IPS-20b (cell line): ENCODE measurements around the gene HCN4.

Experiments used
- H3K27ac ChIP-seq: one replicate; pipeline ENCODE4 v1.5.1; 2013; ENCODE audit warnings: low read length
- H3K27me3 ChIP-seq: 2 replicates; pipeline ENCODE4 v1.6.1; 2013; ENCODE audit warnings: mild to moderate bottlenecking, low read length, inconsistent platforms; ENCODE audit not compliant: insufficient read depth
- H3K36me3 ChIP-seq: 2 replicates; pipeline ENCODE4 v1.6.1; 2013; ENCODE audit warnings: low read depth, mild to moderate bottlenecking, inconsistent platforms, low read length, moderate library complexity; ENCODE audit not compliant: insufficient read depth
- H3K4me1 ChIP-seq: 2 replicates; pipeline ENCODE4 v1.6.1; 2013; ENCODE audit warnings: mild to moderate bottlenecking, control low read depth, inconsistent platforms, low read length, moderate library complexity; ENCODE audit not compliant: insufficient read depth
- H3K4me3 ChIP-seq: 2 replicates; pipeline ENCODE4 v1.5.1; 2013; ENCODE audit warnings: mild to moderate bottlenecking, low read length, inconsistent platforms
- H3K9ac ChIP-seq: 2 replicates; pipeline ENCODE4 v1.6.1; 2013; ENCODE audit warnings: low read depth, mild to moderate bottlenecking, inconsistent platforms, low read length, moderate library complexity
- H3K9me3 ChIP-seq: 2 replicates; pipeline ENCODE4 v1.6.1; 2013; ENCODE audit warnings: mild to moderate bottlenecking, low read depth, low read length, inconsistent platforms; ENCODE audit not compliant: insufficient read depth

HCN4 gene

DNA sequence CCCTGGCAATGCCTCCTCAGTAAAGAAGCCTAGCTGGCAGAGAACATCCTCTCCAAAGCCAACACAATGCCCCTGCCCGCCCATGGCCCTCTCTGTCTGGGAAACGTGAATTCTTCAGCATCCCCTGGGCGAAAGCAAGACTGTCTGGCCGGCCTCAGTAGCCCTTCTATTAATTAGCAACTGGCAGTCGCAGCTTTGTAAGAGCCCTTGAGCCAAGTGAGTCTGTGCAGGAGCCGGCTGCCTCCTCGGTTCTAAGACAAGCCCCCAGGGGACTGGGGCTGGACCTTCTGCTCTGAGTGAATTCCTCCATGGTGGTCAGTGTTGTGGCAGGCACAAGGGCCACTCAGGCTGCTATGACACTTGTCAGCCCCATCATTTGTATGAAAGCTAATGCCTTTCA, 7.4 kb downstream of the HCN4 start:
- H3K36me3 ChIP-seq: no peaks in the 10 kb centered on the region
- H3K9ac ChIP-seq: no peak overlapping the region
- H3K27me3 ChIP-seq: peaks cover 7% of the 10 kb centered on the region
- H3K9me3 ChIP-seq: no peaks in the 10 kb centered on the region
- no peak overlapping the region for H3K4me3 ChIP-seq
- no peak overlapping the region for H3K27ac ChIP-seq
- H3K4me1 ChIP-seq: peaks cover 30% of the 10 kb centered on the region

DNA sequence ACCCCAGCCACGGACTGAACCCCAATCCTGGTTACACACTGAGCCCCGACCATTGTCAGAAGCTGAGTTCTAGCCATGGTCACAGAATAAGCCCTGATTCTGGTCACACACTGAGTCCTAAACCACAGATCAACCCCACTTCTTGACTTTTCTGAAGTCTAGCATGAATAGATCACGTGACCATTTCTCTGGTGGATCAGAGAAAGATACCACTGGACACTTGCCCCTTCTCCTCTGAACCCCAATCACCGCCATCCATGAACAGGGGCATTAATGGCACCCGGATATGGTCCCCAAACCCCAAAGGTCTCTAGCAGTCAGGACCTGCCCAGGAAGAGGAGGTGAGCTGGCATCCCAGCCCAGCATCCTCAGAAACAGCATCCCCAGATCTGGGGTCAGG, 9.1 kb downstream of the HCN4 start:
- no peak overlapping the region for H3K9ac ChIP-seq
- no peaks in the 10 kb centered on the region for H3K27me3 ChIP-seq
- no peaks in the 10 kb centered on the region for H3K9me3 ChIP-seq

DNA sequence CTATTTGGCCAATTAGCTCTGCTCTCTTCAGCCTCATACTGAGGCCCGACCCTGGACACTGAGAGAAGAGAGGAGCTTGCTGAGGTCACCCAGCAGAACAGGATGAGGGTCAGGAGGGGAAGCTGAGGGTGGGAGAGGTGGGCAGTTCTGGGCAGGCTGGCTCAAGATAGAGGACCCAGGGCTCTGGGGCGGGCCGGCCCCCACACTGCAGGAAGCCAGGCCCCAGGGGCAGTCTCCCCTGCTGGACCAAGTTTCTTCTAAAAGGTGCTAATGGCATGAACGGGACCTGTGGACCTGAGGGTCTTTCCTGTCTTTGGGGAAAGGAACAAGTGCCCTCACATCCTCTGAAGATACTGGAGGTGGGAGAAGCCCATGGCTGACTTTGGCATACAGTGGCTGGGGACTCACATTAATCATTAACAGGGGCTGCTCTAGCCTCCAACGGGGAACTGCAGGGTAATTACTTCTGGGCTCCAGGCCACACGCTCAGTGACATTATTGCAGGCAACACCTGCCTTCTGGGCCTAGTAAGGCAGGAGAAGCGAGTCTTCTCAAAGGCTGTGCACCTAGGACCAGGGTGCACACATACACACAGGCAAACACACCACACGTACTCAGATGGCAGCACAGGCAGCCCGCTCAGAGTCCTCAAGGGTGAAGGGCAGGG, 10.6 kb downstream of the HCN4 start:
- no peak overlapping the region for H3K27ac ChIP-seq
- H3K27me3 ChIP-seq: no peaks in the 10 kb centered on the region
- peaks cover 19% of the 10 kb centered on the region; the same call in 1 of the 2 replicates for H3K4me1 ChIP-seq
- no peak overlapping the region for H3K9ac ChIP-seq
- H3K36me3 ChIP-seq: no peaks in the 10 kb centered on the region
- H3K4me3 ChIP-seq: no peak overlapping the region
- no peaks in the 10 kb centered on the region for H3K9me3 ChIP-seq

More for the DNA sequence above, 9.1 kb downstream of the HCN4 start:
- Histone ChIP-seq H3K4me3 (no peak overlapping the region), H3K4me1 (peaks cover 18% of the 10 kb centered on the region; the same call in 1 of the 2 replicates), H3K27ac (no peak overlapping the region), H3K36me3 (no peaks in the 10 kb centered on the region)

DNA sequence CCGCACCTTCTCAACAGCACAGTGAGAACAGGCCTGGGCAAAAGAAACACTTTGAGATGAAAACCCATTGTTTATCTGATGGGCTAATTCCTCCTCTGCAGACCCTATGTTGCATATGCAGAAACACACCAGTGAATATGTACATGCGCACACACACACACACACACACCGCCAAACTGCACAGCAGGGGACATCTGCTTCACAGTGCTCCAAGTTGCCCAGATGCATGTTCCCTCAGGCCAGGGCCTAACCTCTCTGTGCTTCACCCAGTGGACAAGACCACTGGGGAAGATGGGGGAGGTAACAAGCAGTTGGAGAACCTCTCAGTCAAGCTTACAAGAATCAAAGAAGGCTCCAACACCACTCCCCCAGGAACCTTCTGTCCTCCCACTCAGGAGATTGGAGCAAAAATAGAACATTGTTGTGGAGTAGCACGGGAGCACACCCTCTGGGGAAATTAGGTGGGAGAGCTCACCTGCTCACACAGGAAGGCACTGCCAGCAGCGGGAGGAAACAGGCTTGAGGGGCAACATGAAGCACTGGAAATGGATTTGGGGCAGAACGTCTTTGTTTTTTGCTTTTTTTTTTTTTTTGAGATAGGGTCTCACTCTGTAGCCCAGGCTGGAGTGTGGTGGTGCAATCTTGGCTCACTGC, 13.0 kb downstream of the HCN4 start:
- no peak overlapping the region for H3K4me3 ChIP-seq
- no peaks in the 10 kb centered on the region for H3K27me3 ChIP-seq
- no peak overlapping the region for H3K9ac ChIP-seq
- no peak overlapping the region for H3K27ac ChIP-seq
- H3K4me1 ChIP-seq: peaks cover 8% of the 10 kb centered on the region; the same call in 1 of the 2 replicates
- no peaks in the 10 kb centered on the region for H3K36me3 ChIP-seq
- H3K9me3 ChIP-seq: no peaks in the 10 kb centered on the region

DNA sequence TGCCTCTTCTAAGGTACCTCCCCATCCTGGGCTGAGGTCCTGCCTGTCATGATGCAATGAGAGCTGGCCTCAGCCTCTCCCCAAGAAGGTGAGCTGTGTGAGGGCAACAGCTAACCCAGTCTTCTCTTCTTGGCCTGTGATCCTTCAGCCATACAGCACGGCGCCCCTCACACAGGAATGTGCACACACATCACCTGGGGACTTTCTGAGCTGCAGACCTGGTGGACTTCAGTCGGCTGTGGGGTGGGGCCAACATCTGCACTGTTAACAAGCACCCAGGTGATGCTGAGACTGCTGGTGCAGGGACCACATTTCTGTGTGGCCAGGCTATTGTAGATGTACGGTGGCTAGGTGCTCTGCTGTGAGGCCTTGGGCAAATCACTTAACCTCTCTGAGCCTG, 14.5 kb downstream of the HCN4 start:
- Histone ChIP-seq H3K4me1 (peaks cover 8% of the 10 kb centered on the region; the same call in 1 of the 2 replicates), H3K27me3 (no peaks in the 10 kb centered on the region), H3K9me3 (no peaks in the 10 kb centered on the region), H3K4me3 (no peak overlapping the region), H3K36me3 (no peaks in the 10 kb centered on the region), H3K9ac (no peak overlapping the region), H3K27ac (no peak overlapping the region)

DNA sequence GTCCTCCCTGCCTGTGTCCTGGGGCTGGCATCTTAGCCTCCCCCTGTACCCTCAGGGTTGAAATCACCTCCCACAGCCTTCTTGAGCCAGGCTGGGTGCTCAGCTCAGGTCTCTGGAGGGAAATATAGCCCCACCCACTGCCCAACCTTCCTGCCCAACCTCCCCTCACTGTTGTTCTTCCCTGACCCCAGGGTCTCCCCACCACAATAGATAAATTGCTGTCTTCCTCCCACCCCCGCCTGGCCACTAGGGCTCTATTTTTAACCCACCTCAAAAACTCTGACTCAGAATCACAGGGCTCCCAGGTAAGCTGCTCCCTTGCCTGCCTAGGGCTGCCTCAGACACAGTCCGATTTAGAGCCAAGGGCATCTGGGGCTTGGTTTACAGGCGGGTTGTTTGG, 15.0 kb downstream of the HCN4 start:
- Histone ChIP-seq H3K9me3 (no peaks in the 10 kb centered on the region), H3K27me3 (no peaks in the 10 kb centered on the region), H3K36me3 (no peaks in the 10 kb centered on the region), H3K27ac (no peak overlapping the region), H3K4me1 (peaks cover 12% of the 10 kb centered on the region), H3K4me3 (no peak overlapping the region), H3K9ac (no peak overlapping the region)

DNA sequence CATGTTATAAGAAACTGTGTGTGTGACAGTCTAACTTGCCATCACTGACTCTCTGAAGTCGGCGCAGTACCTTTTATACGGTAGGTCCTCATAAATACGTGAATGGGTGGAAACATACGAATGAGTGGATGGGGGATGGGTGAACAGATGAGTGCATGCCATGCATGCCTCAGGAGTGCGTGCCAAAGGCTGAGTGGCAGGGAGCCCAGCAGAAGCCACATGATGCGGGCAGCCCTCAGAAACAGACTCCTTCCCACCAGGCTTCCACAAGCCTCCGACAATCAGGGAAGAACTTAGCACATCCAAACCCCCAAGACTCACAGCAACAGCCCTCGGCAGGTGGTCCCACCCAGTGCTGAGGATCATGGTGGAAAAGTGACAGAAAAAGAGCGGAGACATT, 16.7 kb downstream of the HCN4 start:
- Histone ChIP-seq H3K36me3 (no peaks in the 10 kb centered on the region), H3K27ac (no peak overlapping the region), H3K4me3 (no peak overlapping the region), H3K9ac (no peak overlapping the region), H3K9me3 (no peaks in the 10 kb centered on the region), H3K27me3 (no peaks in the 10 kb centered on the region), H3K4me1 (peaks cover 18% of the 10 kb centered on the region)

DNA sequence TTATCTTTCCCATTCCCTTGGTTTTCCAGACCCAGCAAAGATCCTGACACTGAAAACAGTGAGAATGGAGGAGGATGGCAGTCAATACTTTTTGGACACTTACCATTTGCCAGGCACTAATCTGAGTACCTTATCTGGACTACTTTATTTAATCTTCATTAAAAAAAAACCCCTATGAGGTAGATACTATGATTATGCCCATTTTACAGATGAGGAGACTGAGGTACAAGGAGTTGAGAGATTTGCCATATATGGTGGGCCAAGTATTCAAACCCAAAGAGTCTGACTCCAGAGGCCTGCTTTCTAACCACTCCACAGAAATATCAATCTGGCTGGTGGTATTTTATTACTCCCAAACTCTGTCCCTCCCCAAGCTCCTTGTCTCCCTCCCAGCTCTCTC, 19.6 kb downstream of the HCN4 start:
- no peak overlapping the region for H3K27ac ChIP-seq
- no peaks in the 10 kb centered on the region for H3K36me3 ChIP-seq
- no peaks in the 10 kb centered on the region for H3K27me3 ChIP-seq
- no peaks in the 10 kb centered on the region for H3K9me3 ChIP-seq
- no peak overlapping the region for H3K4me3 ChIP-seq
- H3K9ac ChIP-seq: no peak overlapping the region
- H3K4me1 ChIP-seq: peaks cover 18% of the 10 kb centered on the region

DNA sequence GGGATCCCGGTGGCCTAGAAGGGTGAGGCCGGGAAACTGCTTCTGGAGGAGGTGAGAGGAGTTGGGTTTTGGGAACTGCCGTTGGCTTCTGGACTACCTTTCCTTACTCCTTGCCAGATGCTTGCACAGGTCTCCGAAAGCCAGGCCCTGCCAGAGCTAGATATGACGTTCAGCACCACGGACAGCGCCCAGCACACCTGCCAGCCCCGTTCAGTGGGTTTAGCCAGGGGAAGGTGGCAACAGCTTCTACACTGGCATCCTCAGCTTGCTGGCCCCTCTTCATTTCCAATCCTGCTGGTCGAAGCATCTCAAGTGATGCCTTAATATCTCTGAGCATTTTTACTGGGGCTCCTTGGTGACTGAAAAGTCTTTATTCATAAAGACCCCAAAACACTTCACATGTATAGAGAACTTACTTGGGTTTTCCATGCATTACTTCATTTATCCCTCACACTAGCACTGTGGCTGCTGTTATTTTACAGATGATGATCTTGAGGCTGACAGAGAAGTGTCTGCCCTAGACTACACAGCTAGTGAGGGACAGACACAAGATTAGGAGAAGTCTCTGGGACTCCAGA, 21.9 kb downstream of the HCN4 start:
- Histone ChIP-seq H3K4me1 (peaks cover 10% of the 10 kb centered on the region), H3K36me3 (peaks cover 17% of the 10 kb centered on the region; the same call in 1 of the 2 replicates), H3K9me3 (no peaks in the 10 kb centered on the region), H3K27me3 (no peaks in the 10 kb centered on the region), H3K27ac (no peak overlapping the region), H3K4me3 (no peak overlapping the region), H3K9ac (no peak overlapping the region)

DNA sequence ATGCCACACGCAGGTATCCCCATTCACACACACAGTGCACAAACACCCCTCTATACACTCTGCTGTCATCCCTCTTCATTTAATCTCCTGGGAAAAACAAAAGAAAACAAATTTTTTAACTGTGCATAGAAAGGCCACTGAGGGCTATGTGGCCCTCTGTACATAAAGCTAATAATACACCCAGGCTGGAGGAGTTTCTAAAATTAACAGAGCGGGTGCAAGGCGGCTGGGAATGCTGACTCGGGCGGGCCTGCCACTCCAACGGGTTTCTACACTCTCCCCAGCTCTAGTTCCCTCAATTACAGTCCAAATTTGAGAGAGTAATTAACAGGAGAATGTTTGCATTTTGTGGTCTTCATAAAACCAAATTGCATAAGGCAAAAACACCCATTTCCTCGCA, 23.1 kb downstream of the HCN4 start:
- Histone ChIP-seq H3K27ac (no peak overlapping the region), H3K27me3 (no peaks in the 10 kb centered on the region)

DNA sequence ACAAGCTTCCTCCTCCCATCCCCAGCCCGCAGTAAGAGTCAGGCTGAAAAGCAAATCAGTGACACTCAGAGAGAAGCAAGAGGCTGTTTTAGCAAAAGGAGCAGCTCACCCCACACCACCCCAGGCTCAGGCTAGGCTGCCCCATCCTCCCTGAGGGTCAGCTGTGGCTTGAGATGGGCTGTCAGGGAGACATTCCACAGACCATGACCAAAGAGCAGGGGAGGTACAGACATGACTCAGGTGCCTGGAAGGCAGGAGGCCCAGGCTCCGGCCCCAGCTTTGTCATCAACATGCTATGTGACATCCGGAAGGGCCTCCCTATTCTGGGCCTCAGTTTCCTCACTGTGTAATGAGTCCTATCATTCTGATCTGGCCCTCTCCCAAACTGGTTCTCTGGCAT, 24.7 kb downstream of the HCN4 start:
- no peak overlapping the region for H3K9ac ChIP-seq
- H3K27ac ChIP-seq: no peak overlapping the region
- no peaks in the 10 kb centered on the region for H3K27me3 ChIP-seq
- peaks cover 10% of the 10 kb centered on the region for H3K4me1 ChIP-seq
- H3K9me3 ChIP-seq: no peaks in the 10 kb centered on the region
- peaks cover 21% of the 10 kb centered on the region; the same call in 1 of the 2 replicates for H3K36me3 ChIP-seq
- no peak overlapping the region for H3K4me3 ChIP-seq

More for the DNA sequence above, 23.1 kb downstream of the HCN4 start:
- Histone ChIP-seq H3K9me3 (no peaks in the 10 kb centered on the region), H3K36me3 (peaks cover 21% of the 10 kb centered on the region; the same call in 1 of the 2 replicates), H3K4me3 (no peak overlapping the region), H3K4me1 (peaks cover 10% of the 10 kb centered on the region), H3K9ac (no peak overlapping the region)
